ENCODE measurements around the gene ABAT. TPM values are rescaled to one million over a fixed set of nuclear protein-coding genes. Genes with fewer than 3 reads are reported as not detected.
"Not testable (repeated sequence)": the region's sequence is repeated elsewhere in the genome, so short reads cannot be mapped to it uniquely, and the experiment has no call there.

The ABAT gene
- total and polyA plus RNA-seq, 10 of the 15 experiments (the other 5 are each of a cell fraction or from before 2014, with no cell fraction given) = 1.0 to 10.6 (median 1.9) TPM

- TF ChIP-seq ZSCAN29 (IDR thresholded peaks at IDR 0.05) = no peak
- no peak for TF ChIP-seq POU2F2 (IDR thresholded peaks at IDR 0.05; ENCODE audit: borderline replicate concordance, low read depth, low read length)
- TF ChIP-seq POLR2A (IDR thresholded peaks at IDR 0.05; ENCODE audit: low read depth, low read length) = no peak
- TF ChIP-seq, protein P1, sequence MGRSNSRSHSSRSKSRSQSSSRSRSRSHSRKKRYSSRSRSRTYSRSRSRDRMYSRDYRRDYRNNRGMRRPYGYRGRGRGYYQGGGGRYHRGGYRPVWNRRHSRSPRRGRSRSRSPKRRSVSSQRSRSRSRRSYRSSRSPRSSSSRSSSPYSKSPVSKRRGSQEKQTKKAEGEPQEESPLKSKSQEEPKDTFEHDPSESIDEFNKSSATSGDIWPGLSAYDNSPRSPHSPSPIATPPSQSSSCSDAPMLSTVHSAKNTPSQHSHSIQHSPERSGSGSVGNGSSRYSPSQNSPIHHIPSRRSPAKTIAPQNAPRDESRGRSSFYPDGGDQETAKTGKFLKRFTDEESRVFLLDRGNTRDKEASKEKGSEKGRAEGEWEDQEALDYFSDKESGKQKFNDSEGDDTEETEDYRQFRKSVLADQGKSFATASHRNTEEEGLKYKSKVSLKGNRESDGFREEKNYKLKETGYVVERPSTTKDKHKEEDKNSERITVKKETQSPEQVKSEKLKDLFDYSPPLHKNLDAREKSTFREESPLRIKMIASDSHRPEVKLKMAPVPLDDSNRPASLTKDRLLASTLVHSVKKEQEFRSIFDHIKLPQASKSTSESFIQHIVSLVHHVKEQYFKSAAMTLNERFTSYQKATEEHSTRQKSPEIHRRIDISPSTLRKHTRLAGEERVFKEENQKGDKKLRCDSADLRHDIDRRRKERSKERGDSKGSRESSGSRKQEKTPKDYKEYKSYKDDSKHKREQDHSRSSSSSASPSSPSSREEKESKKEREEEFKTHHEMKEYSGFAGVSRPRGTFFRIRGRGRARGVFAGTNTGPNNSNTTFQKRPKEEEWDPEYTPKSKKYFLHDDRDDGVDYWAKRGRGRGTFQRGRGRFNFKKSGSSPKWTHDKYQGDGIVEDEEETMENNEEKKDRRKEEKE (IDR thresholded peaks at IDR 0.05) = no peak
Observed at GRCh38 chr16:8742068-8742467, 67.7 kb downstream of the ABAT start (continued).

DNA sequence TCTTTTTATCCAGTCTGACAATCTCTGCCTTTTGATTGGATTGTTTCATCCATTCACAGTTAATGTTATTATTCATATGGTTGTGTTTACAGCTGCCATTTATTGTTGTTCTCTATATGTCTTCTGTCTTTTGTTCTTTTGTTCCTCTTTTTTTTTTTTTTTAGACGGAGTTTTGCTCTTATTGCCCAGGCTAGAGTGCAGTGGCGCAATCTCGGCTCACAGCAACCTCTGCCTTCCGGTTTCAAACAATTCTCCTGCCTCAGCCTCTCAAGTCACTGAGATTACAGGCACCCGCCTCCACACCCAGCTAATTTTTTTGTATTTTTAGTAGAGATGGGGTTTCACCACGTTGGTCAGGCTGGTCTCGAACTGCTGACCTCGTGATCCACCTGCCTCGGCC lies 74.5 kb downstream of the ABAT start:
- CTCF ChIA-PET; FAIRE-seq; H3K79me2 ChIP-seq (ENCODE audit: control insufficient read depth, insufficient read depth, low read length); RAD21 ChIA-PET (ENCODE audit: unreplicated experiment); ATAC-seq; BruUV-seq (replicated peaks); H3K4me3 ChIP-seq; H3K4me2 ChIP-seq (ENCODE audit: control insufficient read depth, insufficient read depth); H3K4me1 ChIP-seq (ENCODE audit: control insufficient read depth, insufficient read depth, low read length); DNase-seq (ENCODE audit: low read depth, low spot score); H3K27ac ChIP-seq (ENCODE audit: control insufficient read depth, insufficient read depth); H3K27me3 ChIP-seq (replicated peaks in 1 of 2; ENCODE audit: control insufficient read depth in 2 of 2, insufficient read depth in 2 of 2, low read length in 1 of 2); H3K9ac ChIP-seq (ENCODE audit: control insufficient read depth, insufficient read depth, low read length); H3K36me3 ChIP-seq (ENCODE audit: control insufficient read depth in 2 of 2, insufficient read depth in 2 of 2, low read length in 1 of 2); H3K9me3 ChIP-seq (replicated peaks; ENCODE audit: control insufficient read depth, insufficient read depth, low read length); H4K20me1 ChIP-seq (ENCODE audit: control insufficient read depth, insufficient read depth); intact Hi-C loops (cut with micrococcal nuclease; ENCODE audit: unreplicated experiment); H2AFZ ChIP-seq (ENCODE audit: control insufficient read depth, low read depth, low read length); SMC1A ChIA-PET (ENCODE audit: uncharacterized antibody, unreplicated experiment); POLR2A ChIA-PET: not testable (repeated sequence)
- in situ Hi-C loops (cut with MboI) = loop anchor here (25.0 kb wide), 1 partner anchor 362 kb away; no protein-coding TSS in a partner anchor
- 33% methylated on average over 6 of the region's 9 CpGs for WGBS (ENCODE audit: insufficient coverage, insufficient replicate concordance, low lambda C conversion rate, missing lambda C conversion rate)

Measured in GM12878 (cell line).